GM18519 (cell line): Measurements from ENCODE around the gene PPM1H.

Experiments used
- ATAC-seq: cut with Tn5 transposase; IDR thresholded peaks from one replicate; pipeline ENCODE4 v1.9.1; 2021; ENCODE audit warnings: mild to moderate bottlenecking, moderate library complexity; ENCODE audit not compliant: unreplicated experiment, low FRiP score

Gene PPM1H

GRCh38 chr12:62878211-62878610, 56.7 kb downstream of the PPM1H start:
- no peak for ATAC-seq

GRCh38 chr12:62876938-62877548, 57.9 kb downstream of the PPM1H start:
- no peak for ATAC-seq

GRCh38 chr12:62873826-62874448, 61.0 kb downstream of the PPM1H start:
- ATAC-seq, result no peak

GRCh38 chr12:62873116-62873825, 61.7 kb downstream of the PPM1H start:
- ATAC-seq, result no peak

GRCh38 chr12:62868820-62869219, 66.1 kb downstream of the PPM1H start:
- ATAC-seq, result no peak

GRCh38 chr12:62866451-62867082, 68.4 kb downstream of the PPM1H start:
- no peak for ATAC-seq

GRCh38 chr12:62865937-62866336, 69.0 kb downstream of the PPM1H start:
- ATAC-seq, result no peak

GRCh38 chr12:62865065-62865464, 69.9 kb downstream of the PPM1H start:
- no peak for ATAC-seq

GRCh38 chr12:62862259-62862881, 72.6 kb downstream of the PPM1H start:
- ATAC-seq, result no peak

- no peak for ATAC-seq
These were observed 73.4 kb downstream of the PPM1H start for GRCh38 chr12:62861586-62861985.

GRCh38 chr12:62860501-62861411, 74.2 kb downstream of the PPM1H start:
- ATAC-seq, result no peak

GRCh38 chr12:62860020-62860419, 74.9 kb downstream of the PPM1H start:
- ATAC-seq, result no peak

- no peak for ATAC-seq
These were observed 75.6 kb downstream of the PPM1H start for GRCh38 chr12:62859321-62859737.

GRCh38 chr12:62856454-62856853, 78.5 kb downstream of the PPM1H start:
- ATAC-seq, result no peak

GRCh38 chr12:62854024-62854423, 80.9 kb downstream of the PPM1H start:
- no peak for ATAC-seq

GRCh38 chr12:62849398-62849797, 85.6 kb downstream of the PPM1H start:
- no peak for ATAC-seq

GRCh38 chr12:62848418-62848817, 86.5 kb downstream of the PPM1H start:
- peak; percentile 55 for ATAC-seq

- ATAC-seq, result no peak
These were observed 87.2 kb downstream of the PPM1H start for GRCh38 chr12:62847709-62848108.

GRCh38 chr12:62846491-62846890, 88.5 kb downstream of the PPM1H start:
- ATAC-seq, result no peak

- no peak for ATAC-seq
These were observed 90.0 kb downstream of the PPM1H start for GRCh38 chr12:62844915-62845314.
